Duodenal mucosa (tissue), 2 donors: Measurements from ENCODE around the gene KLHL25.

Experiments
- H3K27ac ChIP-seq: one replicate; pipeline ENCODE4 v1.7.0; 2013; ENCODE audit warnings: low read depth, low read length
- H3K27me3 ChIP-seq, 2 donors: one replicate each; pipeline ENCODE4 v1.7.0; 2013; ENCODE audit warnings: low read length in 2 of 2, control low read depth in 1 of 2; ENCODE audit not compliant: insufficient read depth in 2 of 2, control insufficient read depth in 1 of 2
- H3K36me3 ChIP-seq, 2 donors: one replicate each; pipeline ENCODE4 v1.7.0; 2013; ENCODE audit warnings: low read length in 2 of 2, control low read depth in 1 of 2; ENCODE audit not compliant: insufficient read depth in 2 of 2, control insufficient read depth in 1 of 2
- H3K4me1 ChIP-seq, 2 donors: one replicate each; pipeline ENCODE4 v1.7.0; 2013; ENCODE audit warnings: low read length in 2 of 2, control low read depth in 1 of 2; ENCODE audit not compliant: insufficient read depth in 2 of 2, control insufficient read depth in 1 of 2
- H3K4me3 ChIP-seq, 2 donors: one replicate each; pipeline ENCODE4 v1.7.0; 2013; ENCODE audit warnings: low read length in 2 of 2, low read depth in 1 of 2
- H3K9ac ChIP-seq, 2 donors: one replicate each; pipeline ENCODE4 v1.7.0; 2013; ENCODE audit warnings: low read length in 2 of 2, low read depth in 1 of 2
- H3K9me3 ChIP-seq, 2 donors: one replicate each; pipeline ENCODE4 v1.7.0; 2013; ENCODE audit warnings: low read length in 2 of 2, control low read depth in 1 of 2; ENCODE audit not compliant: control insufficient read depth in 1 of 2

KLHL25 gene

GRCh38 chr15:85748176-85748575 is 46.5 kb downstream of the KLHL25 start:
- H3K27ac ChIP-seq, result no peak overlapping the region

GRCh38 chr15:85746641-85747040 is 48.1 kb downstream of the KLHL25 start:
- Histone ChIP-seq H3K9ac (no peak overlapping the region), H3K4me3 (no peak overlapping the region), H3K27ac (no peak overlapping the region), H3K9me3 (no peaks in the 10 kb centered on the region), H3K4me1 (no peaks in the 10 kb centered on the region), H3K36me3 (peaks cover 50 to 73% of the 10 kb centered on the region in 2 donors), H3K27me3 (no peaks in the 10 kb centered on the region)

More at GRCh38 chr15:85748176-85748575, 46.5 kb downstream of the KLHL25 start:
- Histone ChIP-seq H3K4me1 (no peaks in the 10 kb centered on the region), H3K9ac (no peak overlapping the region), H3K4me3 (no peak overlapping the region), H3K9me3 (no peaks in the 10 kb centered on the region), H3K36me3 (peaks cover 38 to 57% of the 10 kb centered on the region in 2 donors), H3K27me3 (no peaks in the 10 kb centered on the region)

- Histone ChIP-seq H3K9ac (no peak overlapping the region), H3K4me3 (no peak overlapping the region), H3K9me3 (no peaks in the 10 kb centered on the region), H3K4me1 (no peaks in the 10 kb centered on the region), H3K27ac (no peak overlapping the region), H3K27me3 (no peaks in the 10 kb centered on the region), H3K36me3 (peaks cover 58 to 83% of the 10 kb centered on the region in 2 donors)
Observed at GRCh38 chr15:85745525-85746150, 49.1 kb downstream of the KLHL25 start.

- H3K36me3 ChIP-seq, result peaks cover 64 to 89% of the 10 kb centered on the region in 2 donors
- no peak overlapping the region for H3K9ac ChIP-seq
- no peaks in the 10 kb centered on the region for H3K4me1 ChIP-seq
- H3K4me3 ChIP-seq, result no peak overlapping the region
- H3K27ac ChIP-seq, result no peak overlapping the region
- no peaks in the 10 kb centered on the region for H3K9me3 ChIP-seq
- no peaks in the 10 kb centered on the region for H3K27me3 ChIP-seq
Observed at GRCh38 chr15:85745023-85745422, 49.7 kb downstream of the KLHL25 start.

- Histone ChIP-seq H3K4me3 (no peak overlapping the region), H3K9me3 (no peaks in the 10 kb centered on the region), H3K36me3 (peaks cover 68 to 92% of the 10 kb centered on the region in 2 donors), H3K9ac (no peak overlapping the region), H3K4me1 (no peaks in the 10 kb centered on the region), H3K27ac (no peak overlapping the region), H3K27me3 (no peaks in the 10 kb centered on the region)
Observed at GRCh38 chr15:85744579-85744978, 50.1 kb downstream of the KLHL25 start.

GRCh38 chr15:85743392-85744055 is 51.2 kb downstream of the KLHL25 start:
- Histone ChIP-seq H3K4me3 (no peak overlapping the region), H3K9ac (no peak overlapping the region), H3K4me1 (no peaks in the 10 kb centered on the region), H3K27me3 (no peaks in the 10 kb centered on the region), H3K36me3 (peaks cover 68 to 88% of the 10 kb centered on the region in 2 donors), H3K27ac (no peak overlapping the region), H3K9me3 (no peaks in the 10 kb centered on the region)

- H3K27ac ChIP-seq, result no peak overlapping the region
- no peaks in the 10 kb centered on the region for H3K27me3 ChIP-seq
- H3K4me1 ChIP-seq, result no peaks in the 10 kb centered on the region
- no peak overlapping the region for H3K9ac ChIP-seq
- H3K4me3 ChIP-seq, result no peak overlapping the region
- no peaks in the 10 kb centered on the region for H3K9me3 ChIP-seq
- peaks cover 67 to 82% of the 10 kb centered on the region in 2 donors for H3K36me3 ChIP-seq
Observed at GRCh38 chr15:85742186-85742821, 52.4 kb downstream of the KLHL25 start.

- peaks cover 65 to 82% of the 10 kb centered on the region in 2 donors for H3K36me3 ChIP-seq
- no peak overlapping the region for H3K9ac ChIP-seq
- no peaks in the 10 kb centered on the region for H3K27me3 ChIP-seq
- no peaks in the 10 kb centered on the region for H3K4me1 ChIP-seq
- H3K27ac ChIP-seq, result no peak overlapping the region
- no peak overlapping the region for H3K4me3 ChIP-seq
- no peaks in the 10 kb centered on the region for H3K9me3 ChIP-seq
Observed at GRCh38 chr15:85741662-85742061, 53.1 kb downstream of the KLHL25 start.

GRCh38 chr15:85741021-85741421 is 53.7 kb downstream of the KLHL25 start:
- H3K4me3 ChIP-seq, result no peak overlapping the region
- peaks cover 71 to 82% of the 10 kb centered on the region in 2 donors for H3K36me3 ChIP-seq
- H3K4me1 ChIP-seq, result no peaks in the 10 kb centered on the region
- H3K9ac ChIP-seq, result no peak overlapping the region
- H3K27ac ChIP-seq, result no peak overlapping the region
- H3K9me3 ChIP-seq, result no peaks in the 10 kb centered on the region
- no peaks in the 10 kb centered on the region for H3K27me3 ChIP-seq

GRCh38 chr15:85737061-85737460 is 57.7 kb downstream of the KLHL25 start:
- no peaks in the 10 kb centered on the region for H3K4me1 ChIP-seq
- H3K9ac ChIP-seq, result no peak overlapping the region
- no peak overlapping the region for H3K4me3 ChIP-seq
- no peak overlapping the region for H3K27ac ChIP-seq
- H3K36me3 ChIP-seq, result peaks cover 56 to 76% of the 10 kb centered on the region in 2 donors
- H3K9me3 ChIP-seq, result peaks cover 8 to 10% of the 10 kb centered on the region in 2 donors
- H3K27me3 ChIP-seq, result no peaks in the 10 kb centered on the region
